Measurements from ENCODE around the gene ELAVL3.
"Not testable (repeated sequence)": the region's sequence is repeated elsewhere in the genome, so short reads cannot be mapped to it uniquely, and the experiment has no call there.

Gene ELAVL3

GRCh38 chr19:11460207-11460606 lies 20.6 kb downstream of the ELAVL3 start:
- peaks cover 31% of the 10 kb centered on the region for H3K27me3 Mint-ChIP-seq
- H3K36me3 Mint-ChIP-seq (ENCODE audit: low read depth): no peaks in the 10 kb centered on the region
- no peaks in the 10 kb centered on the region for H3K4me1 Mint-ChIP-seq (ENCODE audit: low read depth)
- H3K9me3 Mint-ChIP-seq: no peaks in the 10 kb centered on the region
- intact Hi-C loops (cut with micrococcal nuclease): no loop called here
- H3K4me3 Mint-ChIP-seq: no peak overlapping the region
- H3K27ac Mint-ChIP-seq: no peak overlapping the region

DNA sequence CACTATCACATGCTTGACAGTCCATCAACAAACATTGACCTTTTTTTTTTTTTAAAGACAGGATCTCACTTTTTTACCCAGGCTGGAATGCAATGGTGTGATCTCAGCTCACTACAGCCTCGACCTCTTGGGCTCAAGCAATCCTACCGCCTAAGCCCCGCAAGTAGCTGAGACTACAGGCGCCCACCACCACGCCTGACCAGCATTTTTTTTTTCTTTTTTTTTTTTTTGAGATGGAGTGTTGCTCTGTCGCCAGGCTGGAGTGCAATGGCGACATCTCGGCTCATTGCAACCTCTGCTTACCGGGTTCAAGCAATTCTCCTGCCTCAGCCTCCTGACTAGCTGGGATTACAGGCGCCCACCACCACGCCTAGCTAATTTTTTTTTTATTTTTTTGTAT lies 21.9 kb downstream of the ELAVL3 start:
- H3K27me3 Mint-ChIP-seq: peaks cover 40% of the 10 kb centered on the region
- H3K4me1 Mint-ChIP-seq (ENCODE audit: low read depth); H3K4me3 Mint-ChIP-seq; H3K9me3 Mint-ChIP-seq; H3K36me3 Mint-ChIP-seq (ENCODE audit: low read depth); intact Hi-C loops (cut with micrococcal nuclease); H3K27ac Mint-ChIP-seq: not testable (repeated sequence)

DNA sequence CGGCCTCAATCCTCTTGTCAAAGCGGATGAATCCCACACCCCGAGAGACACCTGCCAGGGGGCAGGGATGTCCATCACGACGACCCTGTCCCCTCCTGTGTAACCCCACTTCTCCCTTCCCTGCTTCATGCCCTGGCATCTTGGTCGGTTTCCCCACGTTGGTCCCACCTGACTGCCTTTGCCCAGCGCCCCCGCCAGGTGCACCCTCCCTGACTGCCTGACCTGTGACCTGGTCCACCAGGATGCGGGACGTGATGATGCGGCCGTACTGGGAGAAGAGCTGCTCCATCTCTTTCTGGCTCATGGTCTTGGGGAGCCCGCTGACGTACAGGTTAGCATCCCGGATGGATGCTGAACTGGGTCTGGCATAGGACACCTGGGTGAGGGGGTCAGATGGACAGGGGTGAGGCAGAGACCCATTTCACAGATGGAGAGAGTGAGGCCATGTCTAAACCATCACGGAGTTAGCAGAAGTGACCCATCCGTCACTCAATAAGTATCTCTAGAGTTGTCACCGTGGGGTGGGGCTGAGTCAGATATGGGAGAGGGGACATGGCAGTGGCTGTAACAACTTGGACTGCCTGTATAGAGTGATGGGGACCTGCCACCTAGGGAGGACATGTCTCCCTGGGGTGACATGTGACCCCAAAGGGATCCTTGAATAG lies 22.5 kb downstream of the ELAVL3 start:
- intact Hi-C loops (cut with micrococcal nuclease): no loop called here
- H3K4me1 Mint-ChIP-seq (ENCODE audit: low read depth): no peaks in the 10 kb centered on the region
- H3K9me3 Mint-ChIP-seq: no peaks in the 10 kb centered on the region
- no peak overlapping the region for H3K4me3 Mint-ChIP-seq
- no peak overlapping the region for H3K27ac Mint-ChIP-seq
- H3K36me3 Mint-ChIP-seq (ENCODE audit: low read depth): no peaks in the 10 kb centered on the region
- peaks cover 40% of the 10 kb centered on the region for H3K27me3 Mint-ChIP-seq

- no peaks in the 10 kb centered on the region for H3K4me1 Mint-ChIP-seq (ENCODE audit: low read depth)
- peaks cover 40% of the 10 kb centered on the region for H3K27me3 Mint-ChIP-seq
- H3K4me3 Mint-ChIP-seq: no peak overlapping the region
- H3K9me3 Mint-ChIP-seq: no peaks in the 10 kb centered on the region
- no peaks in the 10 kb centered on the region for H3K36me3 Mint-ChIP-seq (ENCODE audit: low read depth)
- intact Hi-C loops (cut with micrococcal nuclease): no loop called here
- H3K27ac Mint-ChIP-seq: no peak overlapping the region
Observed at GRCh38 chr19:11457831-11458230, 23.0 kb downstream of the ELAVL3 start.

DNA sequence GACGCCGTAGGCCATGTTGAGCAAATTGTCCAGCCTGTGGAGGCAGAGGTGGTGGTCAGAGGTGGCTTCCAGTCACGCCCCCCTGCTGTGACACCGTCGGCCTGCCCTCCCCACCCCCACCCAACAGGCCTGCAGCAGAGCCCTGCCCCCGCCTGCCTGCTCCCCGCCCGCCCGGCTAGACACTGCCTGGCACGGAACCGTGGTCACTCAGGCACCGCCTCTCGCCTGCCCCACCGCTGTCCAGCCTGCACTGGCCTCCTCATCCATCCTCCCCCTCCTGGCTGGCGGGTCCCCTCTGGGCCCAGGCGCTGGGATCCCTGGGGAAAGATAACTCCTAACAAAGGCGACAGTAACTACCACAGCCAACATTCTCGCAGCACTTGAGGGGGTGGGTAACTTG lies 23.7 kb downstream of the ELAVL3 start:
- H3K9me3 Mint-ChIP-seq: no peaks in the 10 kb centered on the region
- intact Hi-C loops (cut with micrococcal nuclease): no loop called here
- no peaks in the 10 kb centered on the region for H3K36me3 Mint-ChIP-seq (ENCODE audit: low read depth)
- H3K27ac Mint-ChIP-seq: no peak overlapping the region
- peaks cover 43% of the 10 kb centered on the region for H3K27me3 Mint-ChIP-seq
- no peak overlapping the region for H3K4me3 Mint-ChIP-seq
- no peaks in the 10 kb centered on the region for H3K4me1 Mint-ChIP-seq (ENCODE audit: low read depth)

DNA sequence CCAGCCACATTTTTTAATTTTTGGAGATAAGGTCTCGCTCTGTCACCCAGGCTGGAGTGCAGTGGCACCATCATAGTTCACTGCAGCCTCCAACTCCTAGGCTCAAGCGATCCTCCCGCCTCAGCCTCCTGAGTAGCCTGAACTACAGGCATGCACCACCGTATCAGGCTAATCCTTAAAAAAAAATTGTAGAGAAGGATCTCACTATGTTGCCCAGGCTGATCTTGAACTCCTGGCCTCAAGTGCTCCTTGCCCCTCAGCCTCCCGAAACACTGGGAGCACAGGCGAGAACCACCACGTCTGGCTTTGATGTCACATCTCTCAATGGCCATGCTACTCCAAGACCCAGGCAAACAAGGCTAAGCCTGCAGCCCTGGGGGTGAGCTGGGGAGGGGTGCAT lies 24.2 kb downstream of the ELAVL3 start:
- H3K27me3 Mint-ChIP-seq: peaks cover 43% of the 10 kb centered on the region
- no peaks in the 10 kb centered on the region for H3K9me3 Mint-ChIP-seq
- H3K4me1 Mint-ChIP-seq (ENCODE audit: low read depth): no peaks in the 10 kb centered on the region
- H3K36me3 Mint-ChIP-seq (ENCODE audit: low read depth): no peaks in the 10 kb centered on the region
- H3K27ac Mint-ChIP-seq: no peak overlapping the region
- intact Hi-C loops (cut with micrococcal nuclease): no loop called here
- no peak overlapping the region for H3K4me3 Mint-ChIP-seq

- Mint-ChIP-seq H3K36me3 (ENCODE audit: low read depth) (peaks cover 11% of the 10 kb centered on the region), H3K27me3 (peaks cover 37% of the 10 kb centered on the region)
- H3K9me3 Mint-ChIP-seq; intact Hi-C loops (cut with micrococcal nuclease); H3K27ac Mint-ChIP-seq; H3K4me3 Mint-ChIP-seq; H3K4me1 Mint-ChIP-seq (ENCODE audit: low read depth): not testable (repeated sequence)
Observed at GRCh38 chr19:11455233-11455554, 25.7 kb downstream of the ELAVL3 start.

DNA sequence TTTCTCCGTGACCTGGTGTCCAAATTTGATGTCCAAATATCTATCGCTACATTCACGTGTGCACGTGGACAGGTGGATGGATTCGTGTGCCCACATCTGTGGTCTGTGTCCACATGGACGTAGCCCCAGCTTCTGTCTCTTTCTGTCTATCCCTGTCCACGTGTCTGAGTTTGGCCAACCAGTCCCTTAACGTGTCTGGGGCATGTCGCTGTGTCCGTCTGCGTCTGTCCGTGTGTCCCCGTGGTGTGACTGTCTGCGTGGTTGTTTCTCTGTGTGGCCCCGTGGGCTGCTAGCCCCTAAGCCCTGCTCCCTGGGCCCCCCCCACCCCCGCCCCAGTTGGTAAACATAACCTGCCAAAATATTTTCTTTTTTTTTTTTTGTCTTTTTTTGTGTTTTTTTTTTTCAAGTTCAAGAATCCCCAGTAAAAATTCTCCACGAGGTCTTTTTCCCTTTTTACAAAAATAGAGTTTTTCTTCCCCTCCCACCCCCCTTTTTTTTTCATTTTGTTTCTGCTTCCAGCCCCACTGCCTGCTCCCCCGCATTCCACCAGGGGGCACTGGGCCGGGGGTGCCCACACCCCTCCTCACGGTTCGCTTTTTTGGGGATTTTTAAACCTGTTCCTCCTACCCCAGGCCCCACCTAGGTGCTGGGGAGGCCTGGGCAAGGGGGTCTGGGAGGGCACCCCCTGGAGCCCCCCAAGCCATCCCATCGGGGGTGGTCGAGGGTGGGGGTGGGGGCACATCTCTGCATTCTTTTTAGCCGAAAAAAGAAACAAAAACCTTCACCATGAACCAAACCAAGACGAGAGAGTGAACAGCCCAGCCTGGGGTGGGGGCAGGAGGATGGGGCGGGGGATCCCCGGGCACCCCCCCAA lies 27.1 kb downstream of the ELAVL3 start:
- H3K27ac Mint-ChIP-seq: no peak overlapping the region

GRCh38 chr19:11452620-11453310 lies 28.1 kb downstream of the ELAVL3 start:
- H3K4me1 Mint-ChIP-seq (ENCODE audit: low read depth): no peaks in the 10 kb centered on the region
- peaks cover 34% of the 10 kb centered on the region for H3K36me3 Mint-ChIP-seq (ENCODE audit: low read depth)
- H3K4me3 Mint-ChIP-seq: no peak overlapping the region
- peaks cover 26% of the 10 kb centered on the region for H3K27me3 Mint-ChIP-seq
- H3K27ac Mint-ChIP-seq: no peak overlapping the region
- intact Hi-C loops (cut with micrococcal nuclease): no loop called here
- no peaks in the 10 kb centered on the region for H3K9me3 Mint-ChIP-seq

More for the DNA sequence above, 27.1 kb downstream of the ELAVL3 start:
- no peaks in the 10 kb centered on the region for H3K9me3 Mint-ChIP-seq
- intact Hi-C loops (cut with micrococcal nuclease): no loop called here
- no peaks in the 10 kb centered on the region for H3K4me1 Mint-ChIP-seq (ENCODE audit: low read depth)
- H3K4me3 Mint-ChIP-seq: no peak overlapping the region
- H3K36me3 Mint-ChIP-seq (ENCODE audit: low read depth): peaks cover 25% of the 10 kb centered on the region
- peaks cover 32% of the 10 kb centered on the region for H3K27me3 Mint-ChIP-seq

GRCh38 chr19:11451871-11452619 lies 28.8 kb downstream of the ELAVL3 start:
- Mint-ChIP-seq H3K4me3 (no peak overlapping the region), H3K4me1 (ENCODE audit: low read depth) (no peaks in the 10 kb centered on the region), H3K27ac (no peak overlapping the region), H3K9me3 (no peaks in the 10 kb centered on the region), H3K27me3 (peaks cover 26% of the 10 kb centered on the region), H3K36me3 (ENCODE audit: low read depth) (peaks cover 41% of the 10 kb centered on the region)
- intact Hi-C loops (cut with micrococcal nuclease): no loop called here

GRCh38 chr19:11451327-11451870 lies 29.4 kb downstream of the ELAVL3 start:
- no peaks in the 10 kb centered on the region for H3K9me3 Mint-ChIP-seq
- H3K27me3 Mint-ChIP-seq: peaks cover 21% of the 10 kb centered on the region
- no peak overlapping the region for H3K27ac Mint-ChIP-seq
- intact Hi-C loops (cut with micrococcal nuclease): no loop called here
- no peak overlapping the region for H3K4me3 Mint-ChIP-seq
- H3K36me3 Mint-ChIP-seq (ENCODE audit: low read depth): peaks cover 48% of the 10 kb centered on the region
- no peaks in the 10 kb centered on the region for H3K4me1 Mint-ChIP-seq (ENCODE audit: low read depth)

DNA sequence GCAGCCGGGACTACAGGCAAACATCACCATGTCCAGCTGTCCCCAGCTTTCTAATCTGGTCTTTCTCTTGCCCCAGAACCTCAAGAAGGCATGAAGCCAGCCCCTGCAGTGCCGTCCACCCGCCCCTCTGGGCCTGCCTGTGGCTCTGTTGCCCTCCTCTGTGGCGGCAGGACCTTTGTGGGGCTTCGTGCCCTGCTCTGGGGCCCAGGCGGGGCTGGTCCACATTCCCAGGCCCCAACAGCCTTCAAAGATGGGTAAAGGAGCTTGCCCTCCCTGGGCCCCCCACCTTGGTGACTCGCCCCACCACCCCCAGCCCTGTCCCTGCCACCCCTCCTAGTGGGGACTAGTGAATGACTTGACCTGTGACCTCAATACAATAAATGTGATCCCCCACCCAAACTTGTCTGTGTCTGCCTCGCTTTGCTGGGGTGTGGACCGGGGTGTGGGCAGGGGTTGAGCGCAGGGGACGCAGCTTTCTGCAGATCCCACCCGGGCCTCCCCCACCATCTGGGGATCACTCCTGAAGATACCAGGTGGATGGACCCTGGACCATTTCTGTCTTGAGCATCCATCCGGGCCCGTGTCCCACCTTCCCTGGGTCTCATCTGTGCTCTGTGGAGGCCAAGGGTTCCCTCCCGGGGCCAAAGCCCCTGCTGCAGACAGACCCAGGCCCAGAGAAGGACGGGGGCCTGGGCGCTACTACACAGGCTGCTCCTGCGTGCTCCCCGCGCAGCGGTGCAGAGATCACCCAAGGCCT lies 30.1 kb downstream of the ELAVL3 start:
- H3K4me3 Mint-ChIP-seq: no peak overlapping the region
- no peaks in the 10 kb centered on the region for H3K9me3 Mint-ChIP-seq
- H3K4me1 Mint-ChIP-seq (ENCODE audit: low read depth): no peaks in the 10 kb centered on the region
- peaks cover 54% of the 10 kb centered on the region for H3K36me3 Mint-ChIP-seq (ENCODE audit: low read depth)
- H3K27me3 Mint-ChIP-seq: peaks cover 17% of the 10 kb centered on the region
- no peak overlapping the region for H3K27ac Mint-ChIP-seq
- intact Hi-C loops (cut with micrococcal nuclease): no loop called here

- H3K4me3 Mint-ChIP-seq: no peak overlapping the region
- H3K36me3 Mint-ChIP-seq (ENCODE audit: low read depth): peaks cover 71% of the 10 kb centered on the region
Observed at GRCh38 chr19:11448923-11449554, 31.8 kb downstream of the ELAVL3 start.

More at GRCh38 chr19:11448923-11449554, 31.8 kb downstream of the ELAVL3 start:
- H3K4me1 Mint-ChIP-seq (ENCODE audit: low read depth): no peaks in the 10 kb centered on the region
- H3K27me3 Mint-ChIP-seq: peaks cover 7% of the 10 kb centered on the region
- no peaks in the 10 kb centered on the region for H3K9me3 Mint-ChIP-seq
- intact Hi-C loops (cut with micrococcal nuclease): loop anchor here (10.0 kb wide), 1 partner anchor 204 kb away; no protein-coding TSS in a partner anchor
- H3K27ac Mint-ChIP-seq: no peak overlapping the region
